Osteoblast (primary cell): ENCODE data around the gene FRK. TPM values are rescaled to one million over a fixed set of nuclear protein-coding genes. Genes with fewer than 3 reads are reported as not detected.
A peak's percentile ranks its signal among the peaks of the same experiment; 100 is the strongest.

Experiments
- DNase-seq: peaks from one replicate; pipeline ENCODE4 v3.0.0; 2011; ENCODE audit warnings: low spot score, mixed read lengths; ENCODE audit not compliant: insufficient read length; ENCODE audit errors: missing footprints
- H2AFZ ChIP-seq: 2 replicates; pipeline ENCODE4 v1.6.0; 2011; ENCODE audit warnings: mild to moderate bottlenecking, low read length
- H3K27ac ChIP-seq: 2 replicates; pipeline ENCODE4 v1.5.1; 2011; ENCODE audit warnings: mild to moderate bottlenecking, low read depth, low read length, moderate library complexity
- H3K27me3 ChIP-seq: 2 replicates; pipeline ENCODE4 v1.6.0; 2012; ENCODE audit warnings: mild to moderate bottlenecking, control low read depth, inconsistent platforms, low read length, moderate library complexity; ENCODE audit not compliant: insufficient read depth
- H3K36me3 ChIP-seq: 2 replicates; pipeline ENCODE4 v1.5.1; 2011; ENCODE audit warnings: mild to moderate bottlenecking, low read length, control low read depth, moderate library complexity; ENCODE audit not compliant: insufficient read depth
- H3K4me1 ChIP-seq: 2 replicates; pipeline ENCODE4 v1.5.1; 2011; ENCODE audit warnings: mild to moderate bottlenecking, low read length, control low read depth, moderate library complexity; ENCODE audit not compliant: insufficient read depth
- H3K4me2 ChIP-seq: 2 replicates; pipeline ENCODE4 v1.6.0; 2011; ENCODE audit warnings: mild to moderate bottlenecking, low read length; ENCODE audit not compliant: insufficient read depth
- H3K4me3 ChIP-seq: fragments of 200-600 bp; sonication (generic); 3 replicates; pipeline ENCODE4 v1.5.1; 2012; ENCODE audit warnings: mild to moderate bottlenecking, low read length, inconsistent platforms; ENCODE audit not compliant: insufficient read depth
- H3K79me2 ChIP-seq: 2 replicates; pipeline ENCODE4 v1.6.0; 2012; ENCODE audit warnings: mild to moderate bottlenecking, low read length, control low read depth, inconsistent platforms; ENCODE audit not compliant: insufficient read depth
- H3K9me3 ChIP-seq: 2 replicates; pipeline ENCODE4 v1.5.1; 2011; ENCODE audit warnings: low read depth, low read length, control low read depth
- H4K20me1 ChIP-seq: 2 replicates; pipeline ENCODE4 v1.6.0; 2012; ENCODE audit warnings: mild to moderate bottlenecking, low read length, control low read depth; ENCODE audit not compliant: insufficient read depth
- CTCF ChIP-seq: IDR thresholded peaks from 2 replicates; pipeline ENCODE4 v1.5.1; 2011; ENCODE audit warnings: mild to moderate bottlenecking, low read depth, low read length, moderate library complexity; ENCODE audit errors: extremely low read depth
- total RNA-seq: library from RNA; depleted of rRNA; stranded (reverse); fragments of >200 nt; gene quantifications from 2 replicates; pipeline ENCODE4 v1.2.3, GENCODE V29; 2012

FRK gene
- total RNA-seq, 1 donor: 1.1 TPM

- Histone ChIP-seq H3K4me2 (peak overlapping the region; percentile 88), H2AFZ (peak overlapping the region; percentile 98), H3K27ac (peak overlapping the region; percentile 58), H3K4me3 (peak overlapping the region; percentile 73), H3K79me2 (no peaks in the 10 kb centered on the region), H3K27me3 (no peaks in the 10 kb centered on the region), H3K36me3 (no peaks in the 10 kb centered on the region), H4K20me1 (no peaks in the 10 kb centered on the region), H3K4me1 (no peaks in the 10 kb centered on the region), H3K9me3 (no peaks in the 10 kb centered on the region)
- TF ChIP-seq CTCF: no peak
- peak; percentile 19 for DNase-seq
These were observed 749 bp downstream of the FRK start for GRCh38 chr6:116059713-116060571.

- Histone ChIP-seq H3K4me1 (no peaks in the 10 kb centered on the region), H3K9me3 (no peaks in the 10 kb centered on the region), H4K20me1 (no peaks in the 10 kb centered on the region), H3K36me3 (no peaks in the 10 kb centered on the region), H3K4me3 (no peak overlapping the region), H3K27ac (no peak overlapping the region), H3K79me2 (no peaks in the 10 kb centered on the region), H3K27me3 (no peaks in the 10 kb centered on the region), H3K4me2 (no peak overlapping the region), H2AFZ (no peak overlapping the region)
- TF ChIP-seq CTCF: no peak
- DNase-seq: no peak
These were observed 2.9 kb downstream of the FRK start for GRCh38 chr6:116057766-116058165.

GRCh38 chr6:116055513-116055912 lies 5.2 kb downstream of the FRK start:
- Histone ChIP-seq H3K79me2 (no peaks in the 10 kb centered on the region), H3K4me1 (no peaks in the 10 kb centered on the region), H3K9me3 (no peaks in the 10 kb centered on the region), H3K4me3 (no peak overlapping the region), H3K27ac (no peak overlapping the region), H3K4me2 (no peak overlapping the region), H4K20me1 (no peaks in the 10 kb centered on the region), H3K27me3 (no peaks in the 10 kb centered on the region), H2AFZ (no peak overlapping the region), H3K36me3 (no peaks in the 10 kb centered on the region)
- TF ChIP-seq CTCF: no peak
- no peak for DNase-seq

- Histone ChIP-seq H3K27me3 (no peaks in the 10 kb centered on the region), H4K20me1 (no peaks in the 10 kb centered on the region), H3K79me2 (no peaks in the 10 kb centered on the region), H3K4me1 (no peaks in the 10 kb centered on the region), H2AFZ (no peak overlapping the region), H3K4me3 (no peak overlapping the region), H3K4me2 (no peak overlapping the region), H3K9me3 (no peaks in the 10 kb centered on the region), H3K36me3 (no peaks in the 10 kb centered on the region), H3K27ac (no peak overlapping the region)
- no peak for TF ChIP-seq CTCF
- no peak for DNase-seq
These were observed 9.4 kb downstream of the FRK start for GRCh38 chr6:116051244-116051643.
